ENCODE data around the gene IFT27.

DNA sequence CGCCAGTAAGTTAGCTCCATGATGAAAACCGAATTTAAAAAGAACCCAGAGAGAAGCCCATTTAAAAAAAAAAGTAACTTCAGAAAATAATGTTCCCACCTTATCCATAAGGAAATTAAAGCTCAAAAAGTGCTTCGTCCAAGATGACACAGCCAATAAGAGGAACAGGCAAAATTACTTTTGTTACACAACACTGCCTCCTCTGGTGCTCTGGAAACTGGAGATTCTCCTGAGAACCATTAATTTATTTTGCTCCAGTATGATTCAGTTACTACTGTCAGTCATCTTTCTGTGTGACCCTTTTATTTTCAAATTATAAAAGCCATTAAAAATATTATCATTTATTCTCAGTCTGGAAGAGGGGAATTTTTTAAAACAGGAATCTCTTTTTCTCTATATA is 2.0 kb downstream of the IFT27 start:
- TF ChIP-seq CTCF (IDR thresholded peaks at IDR 0.05) = peak in 2 of 4 experiments; percentile 9 to 14
- no peak for TF ChIP-seq POLR2A (IDR thresholded peaks at IDR 0.05)

Data from uterus (tissue), 2 donors.